ENCODE results near the gene KIF5C.

Gene KIF5C

DNA sequence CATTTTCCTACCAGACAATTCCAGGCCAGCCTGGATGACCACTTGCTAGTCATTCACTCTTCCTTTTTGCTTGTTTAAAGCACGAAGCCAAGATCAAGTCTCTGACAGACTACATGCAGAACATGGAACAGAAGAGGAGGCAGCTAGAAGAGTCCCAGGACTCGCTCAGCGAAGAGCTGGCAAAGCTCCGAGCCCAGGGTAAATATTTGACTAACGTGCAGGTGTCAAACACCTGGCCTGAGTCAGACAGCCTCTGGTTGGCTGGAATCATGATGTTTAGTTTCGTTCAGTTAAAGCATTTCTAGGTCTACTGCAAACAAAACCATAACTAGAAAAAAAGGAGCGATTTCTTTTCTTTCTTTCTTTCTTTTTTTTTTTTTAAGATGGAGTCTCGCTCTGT lies 119.3 kb downstream of the KIF5C start:
- DNase-seq = no peak

DNA sequence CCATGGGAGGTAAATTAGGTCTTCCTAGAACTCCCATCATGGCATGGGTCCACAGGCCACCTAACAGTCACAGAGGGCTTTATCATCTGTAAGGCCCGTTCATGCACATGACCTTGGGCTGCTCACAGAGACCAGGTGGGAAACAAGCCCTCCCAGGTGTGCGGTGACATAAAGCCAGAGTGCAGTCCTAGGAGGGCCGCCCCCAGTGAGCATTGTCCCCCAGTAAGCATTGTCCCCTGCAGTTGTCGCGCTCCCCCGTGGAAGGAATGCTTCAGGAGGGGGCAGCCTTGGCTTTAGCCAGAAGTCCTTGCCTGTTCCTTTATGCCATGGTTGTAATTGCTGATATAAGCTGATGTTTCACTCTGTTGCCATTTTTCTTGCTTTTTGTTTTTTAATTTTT lies 121.8 kb downstream of the KIF5C start:
- DNase-seq = no peak

DNA sequence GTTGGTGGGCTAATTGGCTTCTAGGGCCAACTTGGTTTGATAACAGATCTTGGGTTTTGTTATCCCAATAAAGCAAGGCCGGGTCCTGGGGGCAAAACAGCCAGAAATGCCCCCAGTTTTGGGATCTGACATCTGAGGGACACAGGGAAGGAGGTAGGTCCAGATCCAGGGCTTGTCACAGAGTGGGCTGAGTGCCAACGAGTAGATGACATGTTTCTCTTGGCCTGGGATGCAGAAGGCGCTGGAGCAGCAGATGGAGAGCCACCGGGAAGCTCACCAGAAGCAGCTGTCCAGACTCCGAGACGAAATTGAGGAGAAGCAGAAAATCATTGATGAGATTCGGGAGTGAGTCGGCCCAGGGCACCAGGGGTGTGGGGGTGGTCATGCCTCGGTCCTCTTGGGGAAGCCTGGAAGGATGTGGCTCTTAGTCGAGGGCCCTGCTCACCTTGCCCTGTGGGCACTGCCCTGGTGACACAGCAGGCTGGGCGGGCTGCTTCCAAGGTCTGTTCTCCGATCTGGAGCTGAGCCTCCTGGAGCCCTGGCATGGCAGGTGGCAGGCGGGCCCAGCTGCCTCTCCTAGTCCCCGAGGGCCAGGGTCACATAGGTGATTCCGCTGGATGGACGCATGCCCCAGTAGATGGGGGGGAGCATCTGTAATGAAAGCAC lies 123.3 kb downstream of the KIF5C start:
- DNase-seq = no peak

DNA sequence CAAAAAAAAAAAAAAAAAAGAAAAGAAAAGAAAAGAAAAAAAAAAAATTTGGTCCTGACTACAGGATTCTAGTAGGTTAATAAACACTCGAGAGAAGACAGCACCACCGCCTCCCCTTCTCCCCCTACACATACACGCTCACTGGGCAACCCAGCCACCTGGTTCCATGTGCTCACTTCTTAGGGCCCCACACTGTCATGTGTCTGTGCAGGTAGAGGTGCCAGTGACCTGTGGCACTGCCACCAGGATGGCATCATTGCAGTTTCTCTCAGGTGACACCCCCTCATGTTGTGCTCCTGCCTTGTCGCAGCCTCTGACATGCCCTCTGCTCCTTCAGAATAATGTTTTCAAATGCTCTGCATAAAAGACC lies 123.8 kb downstream of the KIF5C start:
- DNase-seq = no peak

DNA sequence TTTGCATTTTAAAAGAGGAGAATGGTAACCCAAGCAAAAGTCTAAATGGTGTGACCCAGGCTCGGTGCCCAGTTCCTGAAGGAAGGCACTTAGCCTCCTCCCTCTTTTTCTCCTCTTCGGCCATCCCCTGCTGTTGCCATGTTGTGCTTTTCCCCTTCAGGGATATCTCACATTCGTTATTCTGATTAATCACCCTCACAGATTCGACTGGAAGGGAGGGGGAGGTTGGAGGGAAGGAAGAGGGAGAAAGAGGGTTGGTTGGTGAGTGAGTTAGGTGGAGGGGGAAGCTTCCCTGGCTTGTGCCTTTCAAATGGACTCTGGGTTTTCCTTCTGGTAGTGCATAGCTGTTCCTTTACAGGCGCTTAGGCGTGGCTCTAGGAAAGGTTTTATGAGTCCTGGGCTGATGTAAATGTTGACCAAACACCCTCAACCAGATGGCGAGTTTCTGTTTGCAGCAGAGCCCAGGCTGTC lies 124.5 kb downstream of the KIF5C start:
- no peak for DNase-seq

DNA sequence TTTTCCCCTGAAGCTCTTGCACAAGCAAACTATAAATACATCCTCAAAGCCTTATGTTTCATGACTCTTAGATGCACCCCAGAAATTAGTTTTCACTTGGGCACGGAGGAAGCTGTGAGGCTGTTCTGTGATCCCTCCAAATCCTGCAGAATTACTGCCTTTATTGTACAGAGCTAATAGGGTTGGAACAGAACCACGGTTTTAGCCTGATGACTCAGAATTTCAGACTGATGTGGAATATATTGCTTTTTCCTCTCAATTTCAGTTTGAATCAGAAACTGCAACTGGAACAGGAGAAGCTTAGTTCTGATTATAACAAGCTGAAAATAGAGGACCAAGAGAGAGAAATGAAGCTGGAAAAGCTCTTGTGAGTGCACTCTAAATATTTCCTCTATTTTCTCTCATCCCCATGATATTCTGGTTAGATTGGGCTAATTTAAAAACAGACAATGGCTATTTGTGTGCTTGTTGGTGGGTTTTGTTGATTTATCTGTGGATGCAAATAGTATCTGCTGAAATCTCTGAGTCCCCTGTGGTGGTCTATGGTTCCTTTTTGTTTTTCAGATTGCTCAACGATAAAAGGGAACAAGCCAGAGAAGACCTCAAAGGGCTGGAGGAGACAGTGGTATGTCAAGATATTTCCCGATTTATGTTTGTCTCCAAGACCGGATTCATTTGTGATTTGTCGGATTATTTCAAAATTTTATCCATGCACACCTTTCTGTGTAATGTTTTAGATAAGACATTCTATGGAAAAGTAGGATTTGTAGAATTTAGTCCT lies 125.3 kb downstream of the KIF5C start:
- no peak for DNase-seq

DNA sequence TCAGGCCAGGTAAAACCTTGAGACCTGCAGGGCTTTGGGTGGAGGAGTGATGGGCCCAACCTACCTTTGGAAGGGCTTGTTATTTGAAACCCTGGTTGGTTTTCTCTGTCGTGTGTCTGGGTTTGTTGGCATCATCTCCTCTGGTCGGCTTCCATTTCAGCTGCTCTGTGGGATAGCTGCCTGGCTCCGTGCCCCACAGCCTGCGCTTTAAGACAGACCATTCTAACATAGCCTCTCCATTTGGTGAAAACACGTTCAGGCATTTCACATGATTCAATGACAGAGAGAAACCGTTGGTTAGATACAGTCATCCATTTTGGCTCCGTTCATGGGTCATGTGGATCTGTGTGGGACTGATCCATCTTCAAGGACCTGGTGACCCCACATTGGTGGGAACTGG lies 126.5 kb downstream of the KIF5C start:
- DNase-seq = no peak

DNA sequence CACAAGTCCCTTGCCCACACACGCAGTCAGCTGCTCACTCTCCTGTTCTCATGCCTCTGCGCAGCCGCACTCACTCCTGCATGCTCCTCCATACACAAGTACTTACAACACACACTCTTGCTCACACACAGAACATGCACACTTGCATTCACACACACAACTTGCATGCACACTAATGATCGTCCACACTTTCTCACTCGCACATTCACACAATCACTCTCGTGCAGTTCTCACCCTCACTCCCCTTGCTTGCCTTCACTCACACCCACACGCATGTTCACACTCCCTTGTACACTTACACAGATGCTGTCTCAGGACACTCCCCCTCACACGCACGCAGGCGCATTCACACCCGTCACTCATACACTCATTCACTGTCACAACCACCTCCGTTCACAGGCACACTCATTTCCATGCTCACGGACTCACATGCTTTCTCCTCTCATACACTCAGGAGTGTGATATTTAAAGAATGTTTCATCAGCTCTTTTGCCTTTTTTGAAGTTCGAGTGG lies 127.4 kb downstream of the KIF5C start:
- DNase-seq = no peak

DNA sequence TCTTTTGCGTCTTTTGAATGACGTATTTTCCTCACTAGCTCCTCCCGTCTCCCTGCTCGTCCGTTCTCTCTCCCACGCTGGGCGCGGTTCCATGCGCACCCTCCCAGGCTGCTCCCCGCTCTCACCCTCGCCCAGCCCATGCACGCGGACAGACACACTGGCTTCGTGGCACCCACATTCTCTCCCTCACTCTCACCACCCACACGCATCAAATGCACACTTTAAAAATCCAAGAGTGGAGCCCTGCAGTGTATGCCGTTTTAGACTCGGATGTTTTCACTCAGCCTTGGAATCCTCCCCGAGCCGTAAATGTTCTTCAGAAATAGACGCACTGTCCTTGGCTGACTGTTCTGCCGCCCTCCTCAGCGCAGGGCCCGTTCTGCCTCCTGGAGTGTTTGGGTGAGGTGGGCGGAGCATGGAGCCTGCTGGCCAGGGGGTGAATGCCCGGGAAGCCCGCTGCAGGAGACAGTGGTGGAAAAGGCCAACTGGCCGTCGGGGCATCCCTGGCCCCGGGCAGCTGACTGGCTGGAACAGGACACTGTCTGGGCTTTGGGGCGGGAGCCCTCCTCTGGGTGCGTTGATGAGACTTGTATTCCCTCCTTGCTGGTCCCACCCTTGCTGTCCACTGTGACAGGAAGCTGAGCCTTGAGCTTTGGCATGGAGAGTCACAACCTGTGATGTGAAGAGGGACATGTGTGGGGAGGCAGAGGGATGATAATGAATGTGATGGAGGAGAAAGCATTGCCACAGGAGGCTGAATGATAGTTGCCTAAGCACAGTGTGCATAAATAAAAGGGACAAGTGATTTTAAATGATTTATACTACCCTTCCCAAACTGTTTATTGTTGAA lies 128.1 kb downstream of the KIF5C start:
- no peak for DNase-seq

DNA sequence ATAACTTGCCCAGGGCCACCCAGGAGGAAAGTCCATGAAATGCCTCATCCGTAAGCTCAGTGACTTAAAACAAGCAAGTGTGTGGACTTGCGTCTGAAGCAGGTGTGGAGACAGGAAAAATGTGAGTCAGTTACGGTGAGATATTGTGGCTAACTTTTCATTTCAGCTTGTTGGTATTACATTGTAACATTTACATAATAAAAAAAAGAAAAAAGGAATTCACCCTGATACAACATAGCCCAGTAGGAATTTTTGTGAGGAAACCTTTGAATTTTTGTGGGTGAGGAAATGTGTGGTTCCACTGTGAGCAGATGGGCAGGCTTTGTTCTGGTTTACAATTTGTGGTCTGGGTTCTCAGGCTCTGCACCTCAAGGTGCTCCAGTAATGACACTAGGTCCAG lies 129.8 kb downstream of the KIF5C start:
- DNase-seq = no peak

DNA sequence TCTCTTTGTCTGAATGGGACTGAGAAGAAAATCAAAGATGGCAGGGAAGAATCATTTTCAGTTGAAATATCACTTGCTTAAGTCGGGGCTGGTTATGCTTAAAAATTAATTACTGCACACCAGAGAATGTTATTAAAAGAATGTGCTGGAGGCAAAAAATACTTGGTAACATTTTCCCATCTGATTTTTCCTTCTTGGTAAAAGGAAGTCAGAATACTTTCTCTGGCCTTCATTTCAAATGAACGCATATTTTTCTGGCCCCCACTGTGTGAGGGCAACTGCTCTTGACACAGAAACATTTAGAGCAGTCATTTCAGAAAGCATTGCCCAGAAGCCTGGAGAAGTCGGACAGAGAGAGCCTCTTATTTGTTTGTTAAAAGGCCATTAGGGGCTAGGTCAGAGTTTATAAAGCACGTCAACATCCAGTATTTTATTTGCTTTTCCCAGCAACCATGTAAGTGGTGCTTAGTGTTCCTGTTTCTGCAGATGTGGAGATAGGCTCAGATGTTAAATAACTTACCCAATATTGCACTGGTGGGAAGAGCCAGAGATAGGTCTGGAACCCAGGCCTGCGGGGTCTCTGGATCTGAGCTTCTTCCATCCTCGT lies 130.5 kb downstream of the KIF5C start:
- DNase-seq = no peak

DNA sequence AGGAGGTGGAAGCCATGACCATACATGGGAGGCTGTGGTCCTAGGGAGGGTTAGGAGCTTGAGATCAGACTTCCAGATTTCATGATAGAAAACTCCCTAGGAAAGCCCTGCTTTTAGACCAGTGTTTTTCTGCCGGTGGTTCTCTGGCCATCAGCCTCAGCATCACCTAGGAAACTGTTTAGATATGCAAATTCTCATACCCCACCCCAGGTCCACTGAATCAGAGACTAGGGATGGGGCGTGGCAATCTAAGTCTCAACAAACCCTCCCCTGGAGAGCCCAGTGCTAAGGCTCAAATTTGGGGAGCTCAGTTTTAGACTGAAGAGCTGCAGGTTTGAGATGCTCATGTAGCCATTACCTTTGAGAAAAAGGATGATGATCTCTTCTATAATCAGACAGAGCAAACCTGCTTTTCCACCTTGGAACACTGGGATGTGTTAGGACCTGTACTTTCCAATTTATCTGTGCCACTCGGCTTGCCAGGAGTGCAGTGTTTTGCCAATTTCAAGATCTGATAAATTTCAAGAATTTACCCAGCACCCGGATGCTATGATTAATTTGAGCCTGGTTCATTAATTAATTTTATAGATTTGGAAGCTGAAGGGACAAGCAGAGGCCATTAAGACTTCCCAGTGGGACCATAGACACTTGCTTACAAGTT lies 132.0 kb downstream of the KIF5C start:
- no peak for DNase-seq

DNA sequence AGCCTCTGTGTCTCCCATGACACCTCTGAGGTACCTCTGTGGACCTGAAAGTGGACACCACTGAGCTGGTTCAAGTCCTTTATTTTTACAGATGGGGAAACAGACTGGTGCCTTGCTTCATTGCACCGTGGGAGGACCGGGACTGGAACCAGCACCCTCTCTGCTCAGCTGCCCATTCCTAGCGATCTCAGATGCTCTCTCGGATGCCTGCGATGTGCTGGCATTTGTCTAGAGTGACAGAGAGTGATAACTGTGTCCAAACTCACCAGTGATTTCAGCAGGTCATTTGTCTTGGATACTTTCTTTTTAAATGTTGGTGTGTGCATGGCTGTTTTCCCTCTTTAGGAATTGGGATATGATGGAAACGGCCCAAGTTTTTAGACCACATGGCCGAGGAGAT lies 133.4 kb downstream of the KIF5C start:
- DNase-seq = no peak

DNA sequence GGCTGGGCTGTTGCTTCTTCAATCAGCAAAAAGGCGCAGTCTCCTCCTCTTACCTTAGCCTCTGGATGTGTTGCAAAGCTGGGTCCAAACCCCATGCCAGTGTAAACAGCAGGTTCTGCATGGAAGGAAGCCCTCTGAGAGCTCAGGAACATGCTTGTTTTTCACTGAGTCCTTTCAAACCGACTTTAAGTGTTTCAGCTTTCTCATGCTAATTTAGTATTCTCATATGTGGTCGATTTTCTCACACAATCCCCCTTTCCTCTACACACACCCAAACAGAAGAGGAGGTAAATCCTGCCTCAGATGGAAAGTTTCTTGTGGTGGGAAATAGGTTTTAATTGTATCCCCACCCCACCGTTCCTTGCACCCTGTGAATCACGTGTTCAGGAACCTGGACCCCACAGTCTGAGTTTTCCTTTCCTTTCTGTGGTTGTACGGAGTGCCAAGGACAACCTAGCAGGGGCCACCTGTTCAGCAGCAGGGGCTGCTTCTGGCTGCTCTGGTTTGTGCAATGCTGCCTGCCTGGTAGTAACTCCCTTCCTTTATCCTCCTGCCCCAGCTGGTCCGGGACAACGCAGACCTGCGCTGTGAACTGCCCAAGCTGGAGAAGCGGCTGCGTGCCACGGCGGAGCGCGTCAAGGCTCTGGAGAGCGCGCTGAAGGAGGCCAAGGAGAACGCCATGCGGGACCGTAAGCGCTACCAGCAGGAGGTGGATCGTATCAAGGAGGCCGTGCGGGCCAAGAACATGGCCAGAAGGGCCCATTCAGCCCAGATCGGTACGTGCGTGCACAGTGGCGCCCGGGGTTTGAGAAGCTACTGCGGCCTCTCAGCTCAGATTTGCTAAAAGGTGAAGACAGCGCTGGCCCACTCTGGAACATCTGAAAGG lies 134.8 kb downstream of the KIF5C start:
- no peak for DNase-seq

DNA sequence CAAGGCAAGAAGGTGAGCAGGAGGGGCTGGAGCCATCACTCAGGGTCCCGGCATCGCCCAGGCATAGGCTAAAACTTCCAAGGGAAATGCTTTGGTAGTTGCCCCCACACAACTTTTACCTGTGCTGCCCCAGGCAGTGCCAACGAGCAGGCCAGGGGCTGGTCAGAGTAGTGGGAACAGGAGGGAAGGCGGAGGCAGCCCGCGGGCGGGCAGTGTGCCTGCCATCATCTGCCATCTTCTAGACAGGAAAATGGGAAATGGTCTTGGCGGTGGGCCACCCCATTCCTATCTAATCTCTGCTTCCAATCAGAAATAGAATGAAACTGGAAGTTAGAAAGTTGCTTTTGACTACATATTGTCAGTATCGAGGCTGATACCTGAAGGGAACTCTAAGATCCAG lies 137.5 kb downstream of the KIF5C start:
- DNase-seq = no peak

DNA sequence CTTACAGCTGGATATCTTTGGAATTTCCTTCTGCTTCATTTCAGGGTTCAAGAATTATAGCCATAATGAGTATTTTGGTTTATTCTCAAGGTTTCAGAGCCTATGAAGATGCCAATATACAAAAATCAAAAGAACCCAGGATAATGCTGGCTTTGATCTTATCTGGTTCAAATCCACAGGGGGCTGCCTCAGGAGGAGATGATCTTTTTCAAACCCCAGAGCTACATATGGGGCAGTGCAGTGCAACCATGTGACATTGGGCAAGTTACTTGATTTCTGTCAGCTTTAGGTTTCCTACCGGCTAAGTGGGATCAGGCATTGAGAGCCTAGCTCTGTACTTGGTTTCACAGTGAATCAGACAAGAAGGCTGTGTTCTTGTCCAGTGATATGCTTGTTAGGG lies 140.5 kb downstream of the KIF5C start:
- no peak for DNase-seq

DNA sequence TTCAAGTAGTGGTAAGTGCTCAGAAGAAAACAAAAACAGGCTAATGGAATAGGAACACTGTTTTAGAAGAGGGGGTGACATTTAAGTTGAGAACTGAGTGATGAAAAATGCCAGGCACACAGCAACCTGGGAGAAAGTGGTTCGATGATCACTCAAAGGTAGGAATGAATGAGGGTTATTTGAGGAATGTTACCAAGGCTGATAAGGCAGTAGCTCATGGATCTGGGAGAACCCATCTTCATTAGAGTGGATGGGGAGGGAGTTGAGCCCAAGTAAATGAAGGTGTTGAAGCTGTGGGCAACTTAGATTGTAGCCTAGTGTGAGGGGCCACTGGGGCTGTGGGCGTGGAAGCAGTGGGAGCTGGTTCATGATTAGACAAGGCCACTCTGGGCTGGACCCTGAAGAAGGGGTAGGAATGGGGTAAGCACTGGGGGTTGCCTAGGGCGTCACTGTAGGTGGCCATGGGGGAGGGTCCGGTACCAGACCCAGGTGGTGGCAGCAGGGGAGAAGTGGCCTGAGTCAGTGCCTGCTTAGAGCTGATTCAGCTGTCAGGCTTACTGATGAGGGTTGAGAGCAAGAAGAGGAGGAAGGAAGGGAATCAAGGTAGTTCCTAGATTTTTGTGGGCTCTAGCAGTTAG lies 141.0 kb downstream of the KIF5C start:
- DNase-seq = no peak

DNA sequence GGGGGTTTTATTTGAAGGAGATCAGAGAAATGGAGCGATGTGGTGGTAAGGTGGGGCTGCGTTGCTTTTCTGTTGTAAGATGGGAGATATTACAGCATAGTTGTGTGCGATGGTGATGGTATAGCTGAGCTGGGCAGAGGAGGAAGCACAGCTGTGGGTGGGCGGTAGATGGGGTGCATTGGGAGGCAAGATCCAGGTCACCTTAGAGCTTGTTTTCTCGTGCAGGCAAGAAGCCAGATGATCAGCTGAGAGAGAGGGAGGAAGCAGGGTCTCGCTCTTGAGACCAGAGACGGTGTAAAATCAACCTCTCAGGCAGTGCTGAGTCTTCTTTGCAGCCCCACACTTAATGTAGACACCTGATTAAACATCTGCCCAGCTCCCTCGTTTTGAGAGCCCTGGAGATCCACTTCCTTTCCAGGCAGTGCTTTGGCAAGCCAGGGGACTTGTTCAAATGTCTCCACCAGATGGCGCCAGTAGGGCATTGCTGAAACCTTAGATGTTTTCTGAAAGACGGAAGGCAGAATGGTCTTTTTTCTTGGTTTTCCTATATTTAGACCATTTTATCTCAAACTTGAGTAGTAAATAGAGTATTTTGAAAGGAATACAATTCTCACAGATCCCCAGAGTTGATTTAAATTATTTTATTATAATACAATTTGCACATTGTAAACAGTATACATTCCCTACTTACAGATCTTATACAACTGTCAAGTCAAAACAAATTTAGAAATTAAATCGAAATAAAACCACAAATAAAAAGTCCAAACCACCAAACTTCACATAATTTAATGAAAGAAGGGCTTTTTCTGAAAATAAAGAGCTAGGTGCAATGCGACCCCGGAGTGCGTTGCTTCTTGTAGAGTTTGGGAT lies 142.3 kb downstream of the KIF5C start:
- DNase-seq = peak; percentile 68

DNA sequence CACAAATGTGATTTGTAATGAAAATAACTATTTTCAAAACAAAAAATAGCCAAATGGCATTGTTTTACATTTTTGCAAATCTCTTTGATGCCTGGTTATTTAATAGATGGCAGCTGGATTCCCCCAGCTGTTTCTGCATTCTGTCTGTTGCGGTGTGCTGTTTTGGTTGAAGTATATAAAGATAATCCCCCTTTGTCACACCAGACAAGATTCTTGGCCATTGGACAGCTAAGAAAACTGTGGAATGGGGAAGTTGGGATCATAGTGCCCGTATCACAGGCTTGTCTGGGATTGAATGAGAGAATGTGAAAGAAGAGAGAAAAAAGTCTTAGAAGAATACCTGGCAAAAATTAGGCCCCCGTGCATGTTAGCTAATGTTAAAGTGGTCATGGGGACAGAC lies 144.0 kb downstream of the KIF5C start:
- DNase-seq = no peak

DNA sequence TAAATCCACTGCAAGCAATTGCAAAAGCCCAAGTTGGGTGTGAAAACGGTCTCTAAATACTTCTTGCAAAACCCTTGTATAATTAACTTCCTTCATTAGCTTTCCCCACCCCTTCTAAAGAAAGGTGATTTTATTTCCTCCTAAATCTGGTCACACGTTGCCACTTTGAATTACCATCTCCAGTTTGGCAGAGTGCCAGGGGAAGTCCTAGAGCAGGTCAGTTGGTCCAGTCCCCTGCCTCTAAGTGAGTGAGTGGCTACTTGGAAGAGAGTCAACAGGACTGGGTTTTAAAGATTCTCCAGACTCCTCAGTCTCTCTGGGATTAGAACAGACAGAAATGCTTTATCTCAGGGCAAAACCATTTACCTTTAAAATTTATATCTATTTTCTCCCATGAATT lies 144.7 kb downstream of the KIF5C start:
- peak; percentile 1 for DNase-seq
